Measurements from ENCODE around the gene MARCO.

MARCO gene

GRCh38 chr2:118942031-118942430 lies at the start of gene MARCO:
TSS of gene MARCO (plus strand) at chr2:118942194. CDS start at chr2:118942301, 107 bp downstream.
- no peak for DNase-seq

- DNase-seq: no peak
Observed at GRCh38 chr2:118893100-118893499, 48.9 kb upstream of the MARCO start.

GRCh38 chr2:118902266-118903028 lies 39.5 kb upstream of the MARCO start:
- no peak for DNase-seq

GRCh38 chr2:118903029-118903351 lies 39.0 kb upstream of the MARCO start:
- DNase-seq: no peak

GRCh38 chr2:118903551-118904479 lies 38.2 kb upstream of the MARCO start:
- DNase-seq: no peak

GRCh38 chr2:118905206-118905605 lies 36.8 kb upstream of the MARCO start:
- DNase-seq: no peak

- DNase-seq: no peak
Observed at GRCh38 chr2:118906186-118906585, 35.8 kb upstream of the MARCO start.

- no peak for DNase-seq
Observed at GRCh38 chr2:118907759-118908158, 34.2 kb upstream of the MARCO start.

GRCh38 chr2:118909191-118909590 lies 32.8 kb upstream of the MARCO start:
- DNase-seq: no peak

GRCh38 chr2:118911166-118911856 lies 30.7 kb upstream of the MARCO start:
- DNase-seq: no peak

GRCh38 chr2:118911936-118912335 lies 30.1 kb upstream of the MARCO start:
- no peak for DNase-seq

- DNase-seq: no peak
Observed at GRCh38 chr2:118913131-118913802, 28.7 kb upstream of the MARCO start.

GRCh38 chr2:118913803-118914645 lies 28.0 kb upstream of the MARCO start:
- DNase-seq: no peak

- DNase-seq: no peak
Observed at GRCh38 chr2:118914721-118915453, 27.1 kb upstream of the MARCO start.

GRCh38 chr2:118918017-118918416 lies 24.0 kb upstream of the MARCO start:
- no peak for DNase-seq

GRCh38 chr2:118921646-118922045 lies 20.3 kb upstream of the MARCO start:
- no peak for DNase-seq

- DNase-seq: no peak
Observed at GRCh38 chr2:118922254-118922653, 19.7 kb upstream of the MARCO start.

- no peak for DNase-seq
Observed at GRCh38 chr2:118923371-118923770, 18.6 kb upstream of the MARCO start.

- DNase-seq: no peak
Observed at GRCh38 chr2:118925476-118925875, 16.5 kb upstream of the MARCO start.

- no peak for DNase-seq
Observed at GRCh38 chr2:118925981-118926380, 16.0 kb upstream of the MARCO start.

GRCh38 chr2:118929059-118929458 lies 12.9 kb upstream of the MARCO start:
- DNase-seq: no peak

Data from NCI-H345 (cell line).